Epidermal melanocyte (primary cell): ENCODE results near the gene GPR146.
"Not testable (repeated sequence)": the region's sequence is repeated elsewhere in the genome, so short reads cannot be mapped to it uniquely, and the experiment has no call there.

Experiments
- DNase-seq: peaks from one replicate; pipeline ENCODE4 v3.0.0; 2011; ENCODE audit warnings: low spot score; ENCODE audit not compliant: insufficient read length

Gene GPR146

DNA sequence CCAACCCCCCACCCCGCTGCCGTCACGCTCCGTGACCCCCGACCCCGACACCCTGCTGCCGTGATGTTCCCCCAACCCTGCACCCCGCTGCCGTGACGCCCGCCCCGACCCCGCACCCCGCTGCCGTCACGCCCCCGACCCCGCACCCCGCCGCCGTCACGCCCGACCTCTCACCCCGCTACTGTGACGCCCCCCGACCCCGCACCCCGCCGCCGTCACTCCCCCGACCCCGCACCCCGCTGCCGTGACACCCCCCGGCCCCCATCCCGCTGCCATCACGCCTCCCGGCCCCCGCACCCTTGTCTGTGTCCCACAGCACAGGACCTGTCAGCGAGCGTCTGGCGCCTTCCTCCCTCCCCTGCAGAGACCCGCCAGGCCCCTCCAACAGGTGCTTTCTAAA is 29.7 kb downstream of the GPR146 start:
- DNase-seq = not testable (repeated sequence)

DNA sequence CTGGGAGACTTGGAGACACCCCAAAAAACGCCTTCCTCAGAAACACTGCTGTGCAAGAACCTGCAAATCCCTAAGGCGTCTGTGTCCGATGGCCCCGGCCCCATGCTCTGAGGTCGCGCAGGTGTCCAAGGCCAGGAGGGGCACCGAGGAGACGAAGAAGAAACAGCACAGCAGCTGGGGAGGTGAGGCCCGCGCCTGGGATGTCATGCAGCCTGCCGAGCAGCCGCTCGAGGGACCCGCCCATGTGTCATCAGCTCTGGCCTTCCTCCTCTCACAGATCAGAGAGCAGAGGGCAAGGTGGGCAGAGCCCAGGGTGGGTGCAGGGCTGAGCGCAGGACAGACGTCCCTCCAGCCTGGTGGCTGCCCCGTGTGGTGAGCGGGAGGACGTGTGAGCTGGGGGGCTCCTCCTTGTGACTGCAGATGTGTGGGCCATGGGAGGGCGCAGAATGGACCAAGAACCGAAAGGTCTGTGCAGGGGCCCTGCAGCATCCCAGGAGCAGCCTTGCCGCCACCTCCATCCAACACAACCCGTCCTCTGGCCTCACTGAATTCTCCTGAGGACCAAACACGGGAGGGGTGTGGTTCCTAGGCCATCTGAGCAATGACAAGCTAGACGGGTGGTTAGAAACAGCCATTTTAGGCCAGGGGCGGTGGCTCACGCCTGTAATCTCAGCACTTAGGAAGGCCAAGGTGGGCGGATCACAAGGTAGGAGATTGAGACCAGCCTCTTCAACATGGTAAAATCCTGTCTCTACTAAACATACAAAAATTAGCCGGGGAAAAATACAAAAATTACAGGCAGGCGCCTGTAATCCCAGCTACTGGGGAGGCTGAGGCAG is 30.5 kb downstream of the GPR146 start:
- DNase-seq = no peak

DNA sequence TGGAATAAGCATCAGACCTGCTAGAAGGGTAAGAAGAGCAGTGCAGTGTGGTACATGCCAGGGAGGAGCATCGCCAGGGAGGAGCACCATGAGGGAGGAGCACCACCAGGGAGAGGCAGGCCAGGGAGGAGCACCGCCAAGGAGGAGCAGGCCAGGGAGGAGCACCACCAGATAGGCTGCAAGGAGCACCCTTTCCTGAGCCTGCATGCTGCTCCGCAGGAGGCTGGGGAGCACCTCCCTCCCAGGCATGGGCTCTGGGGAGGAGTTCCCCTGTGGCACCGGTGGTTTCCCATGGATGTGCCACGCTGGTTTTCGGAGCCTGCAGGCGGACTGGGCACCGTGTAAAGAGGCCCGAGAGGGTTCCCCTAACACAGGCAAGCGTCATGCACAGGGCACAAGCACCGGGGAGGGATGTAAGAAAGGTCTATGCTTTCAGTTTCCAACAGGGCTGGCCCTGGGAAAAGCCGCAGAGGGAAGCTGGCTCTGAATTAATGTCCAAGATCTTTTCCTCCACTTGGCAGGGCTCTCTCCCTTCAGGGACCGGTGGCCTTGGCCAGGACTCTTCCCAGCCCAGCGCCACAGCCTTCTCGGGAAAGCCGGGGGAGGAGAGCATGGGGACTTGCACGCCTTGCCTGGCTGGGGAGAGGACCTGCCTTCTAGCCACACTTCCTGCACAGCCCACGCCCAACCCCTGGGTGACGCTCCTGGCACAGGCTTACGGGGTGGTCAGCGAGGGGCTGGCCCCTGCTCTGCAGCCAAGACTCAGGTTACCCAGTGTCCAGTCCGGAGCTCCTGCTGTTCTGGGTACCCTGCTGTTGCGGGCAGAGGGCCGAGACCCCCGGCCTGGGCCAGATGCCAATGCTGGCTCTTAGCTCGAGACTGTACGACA is 32.1 kb downstream of the GPR146 start:
- no peak for DNase-seq

DNA sequence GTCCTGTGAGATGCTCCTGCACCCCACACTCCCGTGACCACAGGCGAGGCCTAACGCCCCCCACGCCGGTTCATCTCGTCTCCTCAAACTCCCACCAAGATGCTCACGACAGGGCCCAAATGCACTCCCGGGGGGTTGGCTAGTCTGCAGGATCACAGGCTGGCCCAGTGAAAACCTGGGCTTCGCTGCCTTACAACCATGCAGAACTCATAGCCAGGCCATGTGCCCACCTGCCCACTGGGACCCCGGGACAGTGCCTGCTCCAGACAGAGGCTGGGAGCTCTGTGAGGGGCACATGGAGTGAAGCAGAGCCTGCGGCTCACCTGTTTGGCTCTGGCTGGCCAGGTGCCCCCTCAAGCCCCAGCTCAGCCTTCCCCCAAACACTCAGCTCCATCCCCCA is 34.2 kb downstream of the GPR146 start:
- DNase-seq = no peak

DNA sequence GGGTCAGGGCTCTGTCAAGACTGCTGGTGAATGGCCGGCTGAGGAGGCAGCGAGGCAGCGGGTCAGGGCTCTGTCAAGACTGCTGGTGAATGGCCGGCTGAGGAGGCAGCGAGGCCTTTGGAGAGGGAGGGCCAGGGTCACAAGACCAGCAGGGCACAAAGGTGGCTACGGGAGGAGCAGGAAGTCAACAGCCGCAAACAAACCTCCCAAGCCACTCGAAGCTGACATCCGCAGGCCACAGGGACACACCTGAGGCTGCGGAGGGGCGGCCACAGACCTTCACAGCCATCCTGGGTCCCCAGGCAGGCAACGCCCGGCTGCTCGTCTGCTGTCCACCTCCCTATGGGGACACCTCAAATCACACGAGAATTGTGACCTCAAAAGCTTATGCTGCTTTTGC is 34.6 kb downstream of the GPR146 start:
- DNase-seq = no peak

DNA sequence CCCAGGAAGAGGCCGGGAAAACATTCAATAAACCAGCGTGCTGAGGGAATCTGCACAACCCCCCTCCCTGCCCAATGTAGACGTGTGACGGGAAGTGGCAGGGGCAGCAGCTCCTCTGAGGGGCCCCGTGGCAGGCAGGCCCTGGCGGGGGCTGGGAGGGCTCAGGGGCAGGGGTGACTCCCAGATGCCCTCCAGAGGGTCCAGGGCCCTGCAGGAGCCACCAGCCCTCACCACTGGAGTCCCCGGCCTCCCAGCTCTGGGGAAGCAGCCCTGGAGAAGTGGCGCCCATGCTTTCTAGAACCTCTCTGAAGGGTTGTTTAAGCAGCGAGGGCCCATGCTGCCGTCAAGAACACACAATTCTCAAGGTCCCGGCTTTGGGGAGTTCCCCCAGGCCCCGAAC is 35.2 kb downstream of the GPR146 start:
- DNase-seq = no peak

DNA sequence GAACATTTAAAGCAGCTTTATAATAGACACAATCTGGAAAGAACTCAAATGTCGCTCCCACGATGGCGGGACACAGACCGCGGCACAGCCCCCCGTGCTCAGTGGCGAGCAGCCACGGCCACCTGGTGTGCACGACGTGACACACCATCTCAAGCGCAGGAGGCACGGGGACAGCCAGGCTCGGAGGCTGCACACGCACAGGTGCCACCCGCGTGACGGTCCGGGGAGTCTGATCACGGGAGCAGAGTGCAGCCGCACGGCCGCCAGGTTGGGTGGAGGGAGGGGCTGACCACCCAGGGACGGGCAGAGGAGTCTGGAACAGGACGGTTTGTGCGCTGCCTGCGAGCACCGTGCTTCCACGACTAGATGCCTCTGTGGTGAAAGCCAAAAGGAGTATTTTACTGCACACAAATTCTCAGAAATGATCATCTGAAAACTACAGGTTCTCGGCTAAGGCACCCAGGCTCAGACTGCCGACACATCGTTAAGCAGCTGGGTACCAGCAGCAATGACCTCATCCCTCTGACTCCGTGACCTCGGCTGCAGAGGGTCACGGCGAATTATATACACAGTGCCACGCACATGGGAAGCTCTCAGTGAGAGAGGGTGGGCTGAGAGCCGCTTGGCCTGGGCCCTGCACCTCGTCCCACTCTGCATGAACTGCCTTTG is 36.0 kb downstream of the GPR146 start:
- no peak for DNase-seq

DNA sequence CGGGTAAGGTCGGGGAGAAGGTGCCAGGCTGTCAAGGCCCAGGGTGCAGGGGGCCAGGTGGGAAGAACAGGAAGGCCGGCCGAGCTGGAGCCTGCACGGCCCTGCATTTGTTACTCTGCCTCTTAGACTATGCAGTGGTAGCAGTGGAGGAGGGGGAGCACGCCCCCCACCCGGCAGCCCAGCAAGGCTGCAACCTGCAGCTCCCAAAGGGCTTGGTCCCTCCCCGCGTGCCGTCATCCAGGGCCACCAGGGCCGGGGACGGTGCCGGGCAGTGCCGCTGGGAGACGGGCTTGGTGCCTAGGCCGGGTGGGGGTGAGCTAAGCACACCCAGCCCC is 36.5 kb downstream of the GPR146 start:
- DNase-seq = no peak

DNA sequence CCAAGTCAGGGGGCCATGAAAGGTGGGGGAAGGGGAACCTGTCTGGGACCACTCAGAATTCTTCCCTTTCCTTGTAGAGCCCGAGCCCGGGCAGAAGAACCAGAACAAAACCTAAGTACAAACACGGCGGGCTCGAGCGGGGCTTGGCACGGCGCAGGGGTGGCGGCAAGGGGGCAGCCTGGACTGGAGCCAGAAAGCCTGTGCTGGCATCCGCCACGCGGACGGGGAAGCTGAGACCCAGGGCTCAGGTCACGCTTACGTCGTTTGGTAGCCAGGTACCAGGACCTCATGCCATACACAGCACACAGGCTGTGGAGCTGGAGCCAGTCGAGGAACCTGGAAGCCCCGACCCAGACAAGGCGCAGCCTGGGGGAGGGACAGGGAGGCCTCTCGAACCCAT is 37.0 kb downstream of the GPR146 start:
- DNase-seq = no peak

DNA sequence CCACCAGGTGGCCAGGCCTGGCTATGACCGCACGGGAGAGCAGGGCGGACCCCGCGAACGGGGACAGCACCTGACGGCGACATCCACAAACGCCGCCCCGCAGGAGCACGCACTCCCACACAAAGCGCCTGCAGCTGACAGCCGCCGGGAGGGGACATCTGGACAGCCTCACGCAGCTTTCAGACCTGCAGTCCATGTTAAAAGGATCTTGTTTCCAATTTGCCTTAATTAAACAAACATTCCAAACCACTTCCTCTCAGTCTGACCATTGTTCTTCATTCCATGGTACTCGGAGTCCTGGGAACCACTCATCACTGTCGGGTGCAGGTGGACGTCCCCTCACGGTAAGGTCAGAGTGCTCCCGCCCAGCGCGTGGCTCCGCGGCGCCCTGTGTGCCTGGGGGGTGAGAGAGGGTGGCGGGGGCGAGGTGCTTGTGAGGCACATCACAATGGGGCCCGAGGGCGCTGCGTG is 37.6 kb downstream of the GPR146 start:
- DNase-seq = no peak

DNA sequence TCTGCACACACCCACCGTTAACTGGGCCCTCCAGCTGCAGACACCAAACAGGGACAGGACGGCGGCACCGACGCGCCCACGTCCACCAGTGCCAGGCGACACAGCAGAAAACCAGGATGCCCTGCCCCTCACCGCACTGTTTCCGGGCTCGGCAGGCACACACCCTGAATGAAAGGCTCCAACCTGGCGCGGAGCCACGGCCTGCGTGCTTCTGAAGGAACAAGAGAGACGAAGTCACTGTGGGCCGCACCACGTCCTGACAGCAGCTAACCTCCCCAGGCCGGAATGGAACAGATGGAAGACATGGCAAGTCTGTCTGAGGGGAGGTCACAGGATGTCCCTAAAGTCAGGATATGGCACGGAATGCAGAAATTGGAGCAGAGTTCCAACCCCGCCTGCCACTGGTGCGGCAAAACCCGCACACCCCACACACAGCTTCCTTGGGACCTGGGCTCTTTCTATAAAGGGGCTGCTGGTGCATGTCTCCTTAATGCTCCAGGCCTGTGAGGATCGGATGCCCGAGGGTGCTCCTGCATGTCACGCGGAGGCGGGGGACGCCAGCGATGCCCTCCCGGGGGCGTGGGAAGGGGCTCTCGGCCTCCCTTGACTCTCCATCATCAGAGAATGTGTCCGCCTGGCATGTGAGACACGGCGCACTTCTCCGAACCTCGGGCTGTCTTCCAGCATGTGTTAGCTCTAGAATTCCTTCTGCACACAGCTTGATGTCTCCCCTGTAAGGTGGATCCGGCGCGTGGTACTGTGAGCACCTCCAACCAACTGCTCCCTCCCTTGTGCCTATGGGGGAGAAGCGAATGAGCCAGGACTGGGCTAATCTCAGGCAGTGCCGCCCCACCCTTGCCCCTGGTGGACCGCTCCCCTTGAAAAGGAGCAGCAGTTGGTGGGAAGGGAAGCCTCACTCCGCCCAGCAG is 39.6 kb downstream of the GPR146 start:
- no peak for DNase-seq

DNA sequence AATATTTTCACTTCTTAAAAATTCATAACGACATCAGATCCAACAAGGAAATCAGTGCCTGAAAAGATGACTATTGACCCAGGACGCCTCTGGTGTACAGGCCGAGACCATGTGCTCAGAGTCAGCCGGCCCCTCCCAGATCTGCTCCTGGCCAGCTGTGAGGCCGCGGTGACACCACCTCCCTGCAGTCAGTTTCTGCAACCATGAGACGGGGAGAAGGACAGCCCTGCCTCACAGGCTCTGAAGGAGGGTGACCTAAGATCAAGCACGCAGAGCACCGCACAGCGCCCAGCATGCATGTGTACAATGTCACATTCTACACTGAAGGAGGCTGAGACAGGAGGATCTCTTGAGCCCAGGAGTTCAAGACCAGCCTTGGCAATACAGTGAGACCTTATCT is 40.9 kb downstream of the GPR146 start:
- DNase-seq = no peak

DNA sequence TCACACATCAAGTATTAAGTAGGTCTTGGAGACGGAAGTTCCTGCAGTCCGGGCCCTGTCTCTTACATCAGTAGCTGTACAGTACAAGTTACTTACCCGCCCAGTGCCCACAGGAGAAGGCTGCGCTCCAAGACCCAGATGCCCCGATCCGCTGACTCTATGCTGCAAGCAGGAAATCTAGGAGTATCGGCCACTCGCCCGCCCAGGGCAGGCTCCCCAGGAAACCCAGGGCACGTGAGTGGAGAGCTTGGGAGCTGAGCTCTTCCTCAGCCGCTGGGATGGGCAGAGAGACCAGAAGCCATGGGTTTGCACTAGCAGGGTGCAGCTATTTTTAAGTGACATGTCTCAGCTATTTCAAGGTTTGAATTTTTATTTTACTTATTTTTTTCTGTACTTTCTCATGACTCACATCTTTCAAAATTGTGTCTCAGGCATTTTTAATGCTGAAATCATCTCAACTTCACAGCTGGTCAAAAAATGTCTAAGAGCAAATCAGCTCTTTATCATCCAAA is 41.6 kb downstream of the GPR146 start:
- peak; percentile 63 for DNase-seq

DNA sequence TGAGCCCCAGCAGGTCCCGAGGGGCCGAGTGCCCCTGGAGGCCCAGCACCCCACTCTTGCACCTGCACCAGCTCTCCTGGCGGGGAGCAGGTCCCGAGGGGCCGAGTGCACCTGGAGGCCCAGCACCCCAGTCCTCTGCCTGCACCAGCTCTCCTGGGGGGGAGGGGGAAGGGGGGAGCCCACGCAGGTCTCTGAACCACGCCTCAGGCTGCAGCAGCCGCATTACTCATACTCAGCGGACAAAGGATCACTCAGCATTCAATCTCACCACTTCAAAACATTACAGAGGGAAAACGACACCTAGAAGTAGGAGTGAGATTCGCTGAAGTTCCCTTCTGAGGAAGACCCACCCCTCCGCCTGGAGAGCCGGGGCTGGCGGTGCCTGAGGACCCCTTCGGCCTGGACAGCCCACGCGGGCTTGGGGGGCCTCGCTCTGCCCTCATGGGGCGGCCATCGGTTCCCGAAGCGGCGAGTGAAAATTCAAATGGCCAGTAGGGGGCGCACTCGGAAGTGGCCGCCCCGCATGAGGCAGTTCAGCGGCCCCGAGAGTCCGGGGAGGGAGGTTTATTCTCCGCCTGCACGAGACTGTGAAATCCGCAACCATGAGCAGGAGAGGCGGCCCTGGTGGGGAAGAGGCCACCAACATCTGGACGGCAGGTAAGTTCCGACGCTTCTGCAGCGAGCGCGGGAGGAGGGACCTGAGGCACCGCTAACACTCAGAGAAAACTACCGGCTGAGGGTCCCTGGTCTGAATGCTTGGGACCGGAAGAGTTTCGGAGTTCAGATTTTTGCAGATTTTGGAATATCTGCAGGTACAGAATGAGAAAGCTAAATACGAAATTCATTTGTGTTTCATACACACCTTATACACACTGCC is 42.5 kb downstream of the GPR146 start:
- DNase-seq = peak; percentile 94

DNA sequence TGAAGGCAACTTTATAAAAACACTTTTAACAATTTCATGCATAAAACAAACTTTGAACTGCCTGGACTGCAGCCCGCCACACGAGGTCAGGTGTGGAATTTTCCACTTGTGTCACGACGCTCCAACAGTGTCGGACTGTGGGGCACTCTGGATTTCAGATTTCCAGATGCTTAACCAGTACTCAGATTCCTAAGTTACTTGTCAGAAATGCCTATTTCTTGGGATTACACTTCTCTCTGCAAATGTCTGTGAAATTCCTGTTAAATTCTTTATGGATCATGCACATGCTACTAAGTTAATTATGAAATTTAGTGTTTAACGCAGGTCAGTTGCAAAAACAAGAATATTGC is 43.1 kb downstream of the GPR146 start:
- DNase-seq = peak; percentile 71

DNA sequence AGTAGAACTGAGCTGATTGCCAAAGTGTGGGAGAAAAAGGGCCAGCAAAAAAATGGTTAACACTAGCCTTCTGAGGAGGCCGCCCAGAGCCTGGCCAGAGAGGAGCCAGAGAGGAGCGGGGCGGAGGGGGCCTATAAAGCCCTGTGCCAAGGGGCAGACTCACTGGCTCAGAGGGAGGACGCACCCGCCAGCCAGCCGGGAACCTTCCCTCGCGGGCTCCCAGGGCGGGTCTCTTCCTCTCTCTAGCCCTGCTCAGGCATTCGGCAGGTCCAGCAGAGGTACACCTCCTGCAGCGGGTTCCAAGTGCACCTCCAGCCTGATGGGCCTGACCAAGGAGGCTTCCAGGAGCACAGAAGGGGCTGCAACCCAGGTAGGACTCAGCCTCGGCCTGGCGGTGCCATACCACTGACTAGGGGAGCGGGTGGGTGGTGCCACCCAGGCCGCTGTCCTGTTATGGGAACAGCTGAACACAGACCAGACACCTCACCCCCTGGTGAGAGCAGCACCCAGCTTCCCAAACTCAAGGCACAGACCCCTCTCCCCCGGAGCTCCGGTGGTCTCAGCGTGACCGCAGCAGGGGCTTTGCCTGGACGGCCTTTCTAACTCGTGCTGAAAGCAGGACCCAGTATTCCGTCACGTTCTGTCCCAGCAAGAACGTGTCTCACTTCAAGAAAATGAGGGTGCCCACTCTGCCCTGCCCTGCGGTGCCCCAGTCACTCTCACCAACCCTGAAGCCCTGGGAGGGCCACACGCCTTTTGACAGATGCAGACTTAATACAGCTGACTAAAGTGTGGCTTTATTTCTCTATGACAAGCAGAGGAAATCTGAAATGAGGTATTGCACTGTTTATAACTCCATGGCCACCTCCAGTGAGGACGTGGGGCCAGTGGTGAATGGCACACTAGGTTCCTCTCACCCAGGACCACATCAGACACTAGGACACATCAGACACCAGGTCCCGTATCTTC is 43.9 kb downstream of the GPR146 start, which contains the start of gene GPER1:
Gene GPER1 (plus strand): TSS at position 162 of the 969 bp plus-strand sequence. CDS start 3,616 bp downstream, outside the sequence.
- DNase-seq = peak; percentile 55

DNA sequence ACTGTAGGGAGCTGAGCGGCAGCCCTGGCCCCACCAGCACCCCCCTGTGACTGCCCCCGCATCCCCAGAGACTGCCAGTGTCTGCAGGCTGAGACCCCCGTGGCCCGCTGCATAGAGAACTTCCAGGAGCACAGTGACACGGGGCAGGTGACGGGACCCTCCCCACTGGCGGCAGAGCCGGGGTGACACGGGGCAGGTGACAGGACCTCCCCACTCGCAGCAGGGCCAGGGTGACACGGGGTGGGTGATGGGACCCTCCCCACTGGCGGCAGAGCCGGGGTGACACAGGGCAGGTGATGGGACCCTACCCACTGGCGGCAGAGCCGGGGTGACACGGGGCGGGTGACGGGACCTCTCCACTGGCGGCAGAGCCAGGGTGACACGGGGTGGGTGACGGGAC is 45.9 kb downstream of the GPR146 start:
- DNase-seq = no peak
